Muscle layer of colon (tissue), 2 donors: ENCODE results near the gene POU6F2.

Source experiments
- H3K27ac ChIP-seq: one replicate; pipeline ENCODE4 v1.7.0; 2013; ENCODE audit warnings: low read depth, mild to moderate bottlenecking, low read length, moderate library complexity
- H3K27me3 ChIP-seq, 2 donors: one replicate each; pipeline ENCODE4 v1.7.0; 2013; ENCODE audit warnings: low read length in 2 of 2, mild to moderate bottlenecking in 2 of 2; ENCODE audit not compliant: insufficient read depth in 2 of 2, control insufficient read depth in 1 of 2
- H3K36me3 ChIP-seq: one replicate; pipeline ENCODE4 v1.7.0; 2013; ENCODE audit warnings: mild to moderate bottlenecking, low read length; ENCODE audit not compliant: insufficient read depth
- H3K4me1 ChIP-seq: one replicate; pipeline ENCODE4 v1.7.0; 2013; ENCODE audit warnings: mild to moderate bottlenecking, low read length; ENCODE audit not compliant: insufficient read depth
- H3K4me3 ChIP-seq, 2 donors: one replicate each; pipeline ENCODE4 v1.7.0; 2013; ENCODE audit warnings: low read length in 2 of 2, low read depth in 1 of 2, mild to moderate bottlenecking in 1 of 2, moderate library complexity in 1 of 2
- H3K9ac ChIP-seq: one replicate; pipeline ENCODE4 v1.7.0; 2013; ENCODE audit warnings: low read length
- H3K9me3 ChIP-seq: one replicate; pipeline ENCODE4 v1.7.0; 2013; ENCODE audit warnings: mild to moderate bottlenecking, low read length
- donor health status: abdominal sarcoma.
- donor health status: Adenocarcinoma of cecum.

Gene POU6F2

GRCh38 chr7:38977685-38978084 lies at the start of gene POU6F2:
Gene POU6F2 (plus strand): TSS chr7:38977909. CDS start chr7:38977954, 45 bp downstream.
- H3K36me3 ChIP-seq = no peaks in the 10 kb centered on the region
- H3K27ac ChIP-seq = no peak within 1 kb of the TSS
- no peak within 1 kb of the TSS for H3K9ac ChIP-seq
- no peaks in the 10 kb centered on the region for H3K9me3 ChIP-seq
- no peaks in the 10 kb centered on the region for H3K4me1 ChIP-seq
- no peaks in the 10 kb centered on the region for H3K27me3 ChIP-seq
- H3K4me3 ChIP-seq = no peak within 1 kb of the TSS

GRCh38 chr7:38928506-38928905 lies 49.2 kb upstream of the POU6F2 start:
- Histone ChIP-seq H3K4me1 (no peaks in the 10 kb centered on the region), H3K36me3 (no peaks in the 10 kb centered on the region), H3K9me3 (no peaks in the 10 kb centered on the region), H3K9ac (no peak overlapping the region), H3K27ac (no peak overlapping the region), H3K4me3 (no peak overlapping the region), H3K27me3 (no peaks in the 10 kb centered on the region)

GRCh38 chr7:38929460-38930171 lies 48.1 kb upstream of the POU6F2 start:
- H3K36me3 ChIP-seq = no peaks in the 10 kb centered on the region
- H3K9ac ChIP-seq = no peak overlapping the region
- no peak overlapping the region for H3K4me3 ChIP-seq
- H3K27ac ChIP-seq = no peak overlapping the region
- no peaks in the 10 kb centered on the region for H3K4me1 ChIP-seq
- no peaks in the 10 kb centered on the region for H3K27me3 ChIP-seq
- H3K9me3 ChIP-seq = no peaks in the 10 kb centered on the region

GRCh38 chr7:38932509-38933168 lies 45.1 kb upstream of the POU6F2 start:
- Histone ChIP-seq H3K4me1 (no peaks in the 10 kb centered on the region), H3K27me3 (no peaks in the 10 kb centered on the region), H3K4me3 (no peak overlapping the region), H3K9ac (no peak overlapping the region), H3K27ac (no peak overlapping the region), H3K9me3 (no peaks in the 10 kb centered on the region), H3K36me3 (no peaks in the 10 kb centered on the region)

- no peaks in the 10 kb centered on the region for H3K9me3 ChIP-seq
- no peak overlapping the region for H3K4me3 ChIP-seq
- H3K36me3 ChIP-seq = no peaks in the 10 kb centered on the region
- no peaks in the 10 kb centered on the region for H3K27me3 ChIP-seq
- no peaks in the 10 kb centered on the region for H3K4me1 ChIP-seq
- H3K9ac ChIP-seq = no peak overlapping the region
- no peak overlapping the region for H3K27ac ChIP-seq
Measured at GRCh38 chr7:38934051-38934450, 43.7 kb upstream of the POU6F2 start.

- Histone ChIP-seq H3K27ac (no peak overlapping the region), H3K4me3 (no peak overlapping the region), H3K9ac (no peak overlapping the region), H3K9me3 (no peaks in the 10 kb centered on the region), H3K36me3 (no peaks in the 10 kb centered on the region), H3K4me1 (no peaks in the 10 kb centered on the region), H3K27me3 (no peaks in the 10 kb centered on the region)
Measured at GRCh38 chr7:38934536-38934935, 43.2 kb upstream of the POU6F2 start.

- H3K9ac ChIP-seq = no peak overlapping the region
- H3K27me3 ChIP-seq = no peaks in the 10 kb centered on the region
- H3K4me3 ChIP-seq = no peak overlapping the region
- no peak overlapping the region for H3K27ac ChIP-seq
- H3K4me1 ChIP-seq = no peaks in the 10 kb centered on the region
- H3K9me3 ChIP-seq = no peaks in the 10 kb centered on the region
- H3K36me3 ChIP-seq = no peaks in the 10 kb centered on the region
Measured at GRCh38 chr7:38936641-38937040, 41.1 kb upstream of the POU6F2 start.

GRCh38 chr7:38938001-38938485 lies 39.7 kb upstream of the POU6F2 start:
- Histone ChIP-seq H3K36me3 (no peaks in the 10 kb centered on the region), H3K9ac (no peak overlapping the region), H3K4me1 (no peaks in the 10 kb centered on the region), H3K4me3 (no peak overlapping the region), H3K27me3 (no peaks in the 10 kb centered on the region), H3K27ac (no peak overlapping the region), H3K9me3 (no peaks in the 10 kb centered on the region)

GRCh38 chr7:38938589-38938988 lies 39.1 kb upstream of the POU6F2 start:
- Histone ChIP-seq H3K36me3 (no peaks in the 10 kb centered on the region), H3K9me3 (no peaks in the 10 kb centered on the region), H3K27me3 (no peaks in the 10 kb centered on the region), H3K27ac (no peak overlapping the region), H3K9ac (no peak overlapping the region), H3K4me1 (no peaks in the 10 kb centered on the region), H3K4me3 (no peak overlapping the region)

- Histone ChIP-seq H3K36me3 (no peaks in the 10 kb centered on the region), H3K9me3 (no peaks in the 10 kb centered on the region), H3K9ac (no peak overlapping the region), H3K4me3 (no peak overlapping the region), H3K27ac (no peak overlapping the region), H3K4me1 (no peaks in the 10 kb centered on the region), H3K27me3 (no peaks in the 10 kb centered on the region)
Measured at GRCh38 chr7:38940774-38941173, 36.9 kb upstream of the POU6F2 start.

- Histone ChIP-seq H3K9me3 (no peaks in the 10 kb centered on the region), H3K9ac (no peak overlapping the region), H3K36me3 (no peaks in the 10 kb centered on the region), H3K27me3 (no peaks in the 10 kb centered on the region), H3K27ac (no peak overlapping the region), H3K4me3 (no peak overlapping the region), H3K4me1 (no peaks in the 10 kb centered on the region)
Measured at GRCh38 chr7:38942431-38943051, 35.2 kb upstream of the POU6F2 start.
